GM12801 (cell line): ENCODE measurements around the gene ZFP90.

ENCODE experiments used
- TF ChIP-seq, protein P1 (sequence below): IDR thresholded peaks from one replicate; pipeline ENCODE4 v1.5.1; 2011; ENCODE audit warnings: control low read depth; ENCODE audit not compliant: insufficient read length; ENCODE audit errors: extremely low read depth

ZFP90 gene

DNA sequence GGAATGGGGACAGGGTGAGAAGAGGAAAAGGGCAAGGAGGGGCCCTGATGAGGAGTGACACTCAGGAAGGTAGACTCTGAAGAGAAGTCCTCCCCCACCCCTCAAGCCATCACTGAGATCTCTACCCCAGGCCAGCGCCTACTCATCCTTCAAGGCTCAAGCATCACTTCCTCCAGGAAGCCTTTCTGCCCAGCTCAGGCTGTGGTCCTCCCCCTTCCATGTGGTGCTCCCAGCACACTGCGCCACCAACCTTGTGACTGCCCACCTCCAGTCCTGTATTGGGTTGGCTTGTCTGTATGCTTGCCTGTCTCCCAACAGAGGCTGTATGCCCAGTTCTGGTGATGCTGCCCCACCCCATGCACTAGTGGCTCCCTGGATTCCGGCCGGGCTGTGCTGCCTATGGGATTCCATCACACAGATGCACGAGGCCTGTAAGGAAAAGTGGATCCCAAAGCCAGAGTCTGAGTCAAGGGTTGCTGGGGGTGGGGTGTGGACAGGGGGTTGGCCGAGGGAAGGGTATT, 19.8 kb upstream of the ZFP90 start:
- TF ChIP-seq, protein P1, sequence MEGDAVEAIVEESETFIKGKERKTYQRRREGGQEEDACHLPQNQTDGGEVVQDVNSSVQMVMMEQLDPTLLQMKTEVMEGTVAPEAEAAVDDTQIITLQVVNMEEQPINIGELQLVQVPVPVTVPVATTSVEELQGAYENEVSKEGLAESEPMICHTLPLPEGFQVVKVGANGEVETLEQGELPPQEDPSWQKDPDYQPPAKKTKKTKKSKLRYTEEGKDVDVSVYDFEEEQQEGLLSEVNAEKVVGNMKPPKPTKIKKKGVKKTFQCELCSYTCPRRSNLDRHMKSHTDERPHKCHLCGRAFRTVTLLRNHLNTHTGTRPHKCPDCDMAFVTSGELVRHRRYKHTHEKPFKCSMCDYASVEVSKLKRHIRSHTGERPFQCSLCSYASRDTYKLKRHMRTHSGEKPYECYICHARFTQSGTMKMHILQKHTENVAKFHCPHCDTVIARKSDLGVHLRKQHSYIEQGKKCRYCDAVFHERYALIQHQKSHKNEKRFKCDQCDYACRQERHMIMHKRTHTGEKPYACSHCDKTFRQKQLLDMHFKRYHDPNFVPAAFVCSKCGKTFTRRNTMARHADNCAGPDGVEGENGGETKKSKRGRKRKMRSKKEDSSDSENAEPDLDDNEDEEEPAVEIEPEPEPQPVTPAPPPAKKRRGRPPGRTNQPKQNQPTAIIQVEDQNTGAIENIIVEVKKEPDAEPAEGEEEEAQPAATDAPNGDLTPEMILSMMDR, result no peak

DNA sequence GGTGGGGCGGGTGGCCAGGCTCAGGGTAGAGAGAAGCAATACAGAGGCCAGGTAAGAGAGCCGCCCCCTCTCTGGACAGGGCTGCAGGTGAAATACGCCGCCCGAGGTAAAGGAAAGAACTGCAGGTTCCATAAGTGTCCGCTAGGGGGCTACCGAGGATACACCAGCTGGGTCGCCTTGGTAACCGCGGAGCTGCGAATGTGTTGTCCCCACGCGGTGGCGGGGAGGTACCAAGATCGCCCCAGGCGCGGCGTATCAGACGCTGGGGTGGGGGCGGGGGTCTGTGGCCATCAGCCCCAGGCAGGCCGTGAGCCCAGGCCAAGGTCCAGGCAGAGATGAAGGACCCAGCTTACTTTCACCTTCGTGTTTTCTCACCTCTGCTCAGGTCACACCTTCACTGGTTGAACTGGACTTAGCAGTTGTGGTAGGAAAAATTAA, 18.4 kb upstream of the ZFP90 start:
- TF ChIP-seq, protein P1, result peak; percentile 81

DNA sequence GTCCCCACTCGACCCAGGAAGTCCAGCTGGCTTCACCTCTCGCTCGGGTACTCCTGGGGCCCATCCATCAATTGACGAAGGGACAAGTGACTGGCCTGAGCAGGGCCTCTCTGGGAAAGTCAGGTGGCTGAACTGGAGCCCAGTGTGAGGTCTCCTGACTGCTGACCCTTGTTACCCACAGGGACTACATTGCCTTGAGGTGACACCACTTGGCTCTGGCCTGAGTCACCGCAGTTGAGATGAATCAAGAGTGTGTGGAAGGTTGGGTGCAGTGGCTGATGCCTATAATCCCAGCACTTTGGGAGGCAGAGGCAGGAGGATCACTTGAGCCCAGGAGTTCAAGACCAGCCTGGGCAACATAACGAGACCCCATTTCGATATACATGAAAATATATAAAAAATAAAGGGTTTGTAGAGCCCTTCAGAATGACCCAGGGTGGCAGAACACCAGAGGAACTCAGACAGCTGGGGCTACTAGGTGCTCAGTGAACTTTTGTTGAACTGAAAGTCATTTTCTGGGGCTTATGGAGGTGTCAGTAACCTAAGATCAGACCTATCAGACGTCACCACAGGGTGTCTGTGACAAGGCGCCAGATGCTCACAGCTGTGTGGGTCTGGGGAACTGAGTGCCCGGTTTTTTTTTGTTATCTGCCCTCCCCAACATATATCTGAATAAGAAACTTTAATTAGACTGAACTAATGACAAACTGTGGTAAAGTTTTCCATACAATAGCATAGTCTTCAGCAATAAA, 14.8 kb upstream of the ZFP90 start:
- TF ChIP-seq, protein P1, result no peak

DNA sequence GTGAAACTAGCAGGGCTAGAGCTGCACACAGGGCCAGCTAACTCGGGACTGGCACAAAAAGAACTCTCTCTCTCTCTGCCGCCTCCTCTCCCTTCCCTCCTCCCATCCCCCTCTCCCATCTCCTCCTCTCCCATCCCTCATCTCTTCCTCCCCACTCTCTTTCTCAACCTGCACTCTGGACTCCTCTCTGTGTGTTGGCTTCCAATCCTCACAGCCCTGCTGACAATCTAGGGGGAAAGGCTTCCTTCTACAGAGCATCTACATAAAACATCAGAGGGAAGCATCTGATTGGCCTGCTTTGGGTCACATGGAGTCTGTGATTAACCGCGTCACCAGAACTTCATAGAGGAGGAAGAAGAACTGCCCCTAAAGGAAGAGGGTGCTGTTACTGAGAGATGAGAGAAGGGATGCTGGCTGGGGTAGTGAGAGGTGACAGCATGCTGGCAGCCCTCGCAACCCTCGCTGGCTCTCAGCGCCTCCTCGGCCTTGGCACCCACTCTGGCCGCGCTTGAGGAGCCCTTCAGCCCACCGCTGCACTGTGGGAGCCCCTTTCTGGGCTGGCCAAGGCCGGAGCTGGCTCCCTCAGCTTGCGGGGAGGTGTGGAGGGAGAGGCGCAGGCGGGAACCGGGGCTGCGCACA, 12.8 kb upstream of the ZFP90 start:
- TF ChIP-seq, protein P1, result no peak

DNA sequence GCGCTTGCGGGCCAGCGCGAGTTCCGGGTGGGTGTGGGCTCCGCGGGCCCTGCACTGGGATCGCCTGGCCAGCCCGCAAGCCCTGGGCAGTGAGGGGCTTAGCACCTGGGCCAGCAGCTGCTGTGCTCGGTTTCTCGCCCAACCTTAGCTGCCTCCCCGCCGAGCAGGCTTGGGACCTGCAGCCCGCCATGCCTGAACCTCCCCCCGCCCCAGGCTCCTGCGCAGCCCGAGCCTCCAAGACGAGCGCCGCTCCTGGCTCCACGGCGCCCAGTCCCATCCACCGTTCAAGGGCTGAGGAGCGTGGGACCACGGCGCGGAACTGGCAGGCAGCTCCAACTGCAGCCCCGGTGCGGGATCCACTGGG, 12.3 kb upstream of the ZFP90 start:
- TF ChIP-seq, protein P1, result no peak

DNA sequence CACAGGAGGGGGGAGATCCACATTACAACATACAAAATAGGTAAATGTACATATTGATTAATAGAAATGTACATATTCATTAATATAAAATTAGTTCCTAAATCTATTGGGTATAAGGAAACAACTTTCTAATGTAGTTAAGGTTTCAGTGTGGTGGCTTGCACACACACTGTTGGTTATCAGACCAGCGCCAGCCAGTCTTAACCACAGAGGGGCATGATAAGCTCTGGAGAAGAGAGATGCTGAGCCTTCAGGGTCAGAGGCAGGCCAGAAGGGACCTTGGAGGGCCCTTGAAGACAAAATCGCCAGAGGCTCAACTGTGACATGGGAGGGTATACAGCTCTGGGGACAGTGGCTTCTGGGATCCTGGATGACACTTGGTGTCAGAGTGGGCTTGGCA, 10.9 kb upstream of the ZFP90 start:
- TF ChIP-seq, protein P1, result no peak

DNA sequence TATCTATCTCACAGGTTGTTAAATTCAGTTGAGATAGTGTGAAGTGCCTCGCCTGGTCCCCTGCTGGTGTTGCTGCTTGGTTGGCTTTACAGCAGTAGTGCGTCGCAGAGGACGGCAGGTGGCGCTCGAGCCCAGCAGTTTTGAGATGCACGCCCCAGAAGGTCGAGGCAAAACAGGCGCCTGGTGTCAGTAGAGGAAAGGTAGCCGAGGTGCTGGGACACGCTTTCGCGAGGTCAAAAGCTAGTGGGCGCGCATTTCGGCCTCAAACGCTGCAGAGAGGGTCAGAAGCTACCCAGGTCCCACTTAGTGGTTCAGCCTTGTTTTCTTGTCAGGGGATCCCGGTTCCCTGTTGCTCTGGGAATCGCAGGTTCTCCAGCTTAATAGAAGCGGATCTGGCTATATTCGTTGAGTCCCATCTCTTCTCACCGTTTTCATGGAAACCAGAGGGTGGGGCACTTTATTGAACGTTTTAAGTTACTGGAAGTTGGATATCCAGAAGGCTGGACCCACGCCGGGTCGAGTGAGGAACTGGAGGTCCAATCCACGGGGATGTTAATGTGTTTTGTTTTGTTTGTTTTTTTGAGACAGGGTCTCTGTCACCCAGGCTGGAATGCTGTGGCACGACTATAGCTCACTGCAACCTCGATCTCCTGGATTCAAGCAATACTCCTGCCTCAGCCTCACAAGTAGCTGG, 10.3 kb upstream of the ZFP90 start:
- TF ChIP-seq, protein P1, result no peak
